Measurements from ENCODE around the gene PHLPP1.

Gene PHLPP1

DNA sequence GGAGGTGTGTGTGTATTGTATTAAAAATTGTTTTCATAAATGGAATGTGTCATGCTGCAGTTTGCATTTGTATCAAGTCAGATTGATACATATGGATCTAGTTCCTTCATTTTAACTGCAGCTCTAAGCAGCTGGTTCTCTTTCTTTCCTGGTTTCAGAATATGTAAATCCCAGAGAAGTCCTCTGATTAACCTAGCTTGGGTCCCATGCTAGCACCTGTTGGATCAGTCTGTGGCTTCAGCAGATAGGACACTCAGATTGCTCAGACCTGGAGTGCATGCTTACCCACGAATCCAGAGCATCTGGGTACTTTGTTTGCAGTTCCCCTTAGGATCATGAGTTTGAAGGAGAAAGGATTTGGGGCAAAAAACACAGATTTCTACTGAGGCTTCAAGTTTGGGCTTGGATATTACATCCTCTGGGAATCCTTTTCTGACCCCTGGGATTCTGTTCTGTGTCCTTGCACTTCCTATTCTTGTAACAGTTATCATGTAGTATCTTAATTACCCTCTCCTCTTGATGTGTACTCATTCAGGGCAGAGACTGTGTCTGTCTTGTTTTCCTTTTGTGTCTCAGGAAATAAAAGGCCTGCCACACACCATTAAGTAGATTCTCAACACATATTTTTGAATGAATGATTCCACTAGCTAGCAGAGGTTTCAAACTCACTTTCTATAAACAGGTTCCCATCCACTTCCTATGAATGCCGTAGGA, 142.1 kb downstream of the PHLPP1 start:
- no peak for DNase-seq

DNA sequence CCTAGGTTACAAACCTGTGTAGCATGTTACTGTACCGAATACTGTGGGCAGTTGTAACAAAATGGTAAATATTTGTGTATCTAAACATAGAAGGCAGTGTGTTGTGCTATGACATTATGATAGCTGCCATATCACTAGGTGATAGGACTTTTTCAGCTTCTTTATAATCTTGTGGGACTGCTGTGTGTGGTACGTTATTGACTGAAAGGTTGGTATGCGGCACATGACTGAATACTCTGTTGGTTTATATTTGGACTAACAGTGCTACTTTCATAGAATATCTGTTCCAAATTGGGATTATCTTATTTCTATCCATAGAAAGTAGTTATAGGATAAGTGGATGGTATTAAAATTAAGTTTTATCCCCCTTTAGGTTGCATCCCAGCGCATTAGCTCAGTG, 144.7 kb downstream of the PHLPP1 start:
- no peak for DNase-seq

DNA sequence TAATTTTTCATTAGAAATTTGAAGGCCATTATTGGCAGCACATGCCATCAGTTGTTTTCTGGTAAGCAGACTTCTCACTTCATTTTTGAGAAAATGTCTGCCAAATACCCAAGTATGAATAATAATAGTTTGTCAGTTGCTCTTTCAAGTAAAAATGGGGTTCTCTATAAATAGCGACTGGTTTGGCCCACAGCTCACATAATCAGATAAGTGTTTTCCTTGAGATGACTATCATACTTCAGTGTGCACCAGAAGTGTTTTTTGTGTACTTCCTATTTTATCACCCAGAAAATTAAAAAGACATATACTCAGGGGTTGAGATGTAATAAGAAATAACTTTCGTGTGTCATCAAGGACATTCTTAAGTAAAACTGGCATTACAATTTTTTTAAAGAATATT, 147.1 kb downstream of the PHLPP1 start:
- DNase-seq: no peak

DNA sequence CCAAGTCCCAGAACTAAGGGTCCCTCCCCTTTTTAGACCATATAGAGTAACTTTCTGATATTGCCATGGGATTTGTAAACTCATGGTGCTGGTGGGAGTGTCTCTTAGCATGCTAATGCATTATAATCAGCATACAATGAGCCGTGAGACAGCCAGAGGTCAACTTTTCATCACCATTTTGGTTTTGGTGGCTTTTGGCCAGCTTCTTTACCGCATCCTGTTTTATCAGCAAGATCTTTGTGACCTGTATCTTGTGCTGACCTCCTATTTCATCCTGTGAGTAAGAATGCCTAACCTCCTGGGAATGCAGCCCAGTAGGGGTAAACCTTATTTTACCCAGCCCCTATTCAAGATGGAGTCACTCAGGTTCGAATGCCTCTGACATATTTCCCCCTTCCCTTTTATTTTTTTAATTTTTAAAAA, 148.2 kb downstream of the PHLPP1 start:
- DNase-seq: no peak

DNA sequence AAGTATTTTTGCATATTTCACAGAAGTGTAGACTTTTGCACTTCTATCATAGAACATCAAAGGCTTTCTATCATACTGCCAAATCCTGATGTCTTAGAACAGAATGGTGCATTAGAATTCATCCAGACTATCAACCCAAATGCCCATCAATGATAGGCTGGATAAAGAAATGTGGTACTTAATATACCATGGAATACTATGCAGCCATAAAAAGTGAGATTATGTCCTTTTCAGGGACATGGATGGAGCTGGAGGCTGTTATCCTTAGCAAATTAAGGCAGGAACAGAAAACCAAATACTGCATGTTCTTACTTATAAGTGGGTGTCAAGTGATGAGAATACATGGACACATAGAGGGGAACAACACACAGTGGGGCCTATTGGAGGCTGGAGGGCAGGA, 150.2 kb downstream of the PHLPP1 start:
- no peak for DNase-seq

DNA sequence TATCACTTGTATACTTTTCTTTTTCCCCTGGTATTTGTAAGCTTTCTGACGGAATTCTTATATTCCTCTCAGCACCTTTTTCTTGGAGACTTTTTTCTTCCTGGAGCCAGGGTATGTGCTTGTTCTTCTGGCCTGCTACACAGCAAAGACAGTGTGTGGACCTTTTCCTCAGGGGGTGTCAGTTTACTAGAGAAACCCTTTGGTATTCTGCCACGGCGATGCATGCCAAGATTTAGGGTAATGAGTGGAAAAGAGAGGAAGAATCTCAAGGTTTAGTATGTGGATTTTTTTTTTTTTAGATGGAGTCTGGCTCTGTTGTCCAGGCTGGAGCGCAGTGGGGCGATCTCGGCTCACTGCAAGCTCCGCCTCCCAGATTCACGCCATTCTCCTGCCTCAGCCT, 152.2 kb downstream of the PHLPP1 start:
- no peak for DNase-seq

DNA sequence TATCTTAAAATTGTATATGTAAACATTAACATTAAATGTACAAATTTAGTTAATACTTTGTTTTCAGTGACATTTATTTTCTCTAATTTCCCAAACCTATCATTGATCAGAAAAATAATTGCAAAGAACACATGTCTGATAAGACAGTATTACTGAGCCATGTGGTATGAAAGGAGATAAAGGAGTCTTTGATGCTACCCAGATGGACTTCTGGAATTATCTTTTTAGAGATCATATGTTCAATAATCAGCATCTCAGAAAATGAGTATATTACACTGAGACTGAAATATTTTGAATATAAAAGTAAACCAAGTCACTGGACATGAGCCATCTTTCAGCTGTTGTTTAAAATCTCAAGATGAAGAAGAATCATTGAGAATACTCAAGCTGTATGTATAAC, 153.3 kb downstream of the PHLPP1 start:
- DNase-seq: no peak

DNA sequence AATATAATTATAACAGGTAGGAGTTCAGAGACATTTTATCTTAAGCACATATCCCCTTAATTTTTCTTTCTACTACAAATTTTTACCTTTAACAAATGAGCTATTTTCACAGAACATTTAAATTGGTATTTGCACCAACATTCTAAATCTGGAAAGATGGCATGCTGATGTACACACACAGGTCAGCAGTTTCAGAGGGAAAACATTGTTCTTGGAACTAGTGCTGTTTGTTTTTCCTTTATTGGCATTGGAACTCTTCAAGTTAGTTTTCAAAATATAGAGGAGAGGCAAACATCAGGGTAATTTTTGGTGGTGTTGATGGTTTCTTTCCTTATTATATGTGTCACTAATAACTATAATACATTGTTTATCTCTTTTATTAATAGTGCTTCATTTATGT, 155.3 kb downstream of the PHLPP1 start:
- no peak for DNase-seq

DNA sequence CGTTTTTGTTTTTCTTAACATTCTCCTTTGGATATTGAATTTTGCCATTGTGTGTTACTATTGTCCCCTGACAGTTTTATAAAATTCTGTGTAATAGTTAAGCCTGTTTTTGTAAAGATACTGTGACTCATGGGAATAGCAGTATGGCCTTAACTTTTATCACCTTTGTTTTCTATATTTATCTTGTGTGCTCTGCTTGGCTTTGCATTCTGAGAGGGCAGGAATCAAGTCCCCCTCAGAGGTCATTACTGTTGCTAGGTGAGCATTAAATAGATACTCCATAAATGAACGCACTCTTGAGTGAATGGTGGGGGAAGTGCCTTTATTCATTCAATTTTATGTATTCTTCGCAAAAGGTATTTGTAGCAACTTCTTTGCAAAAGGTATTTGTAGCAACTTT, 160.0 kb downstream of the PHLPP1 start:
- no peak for DNase-seq

DNA sequence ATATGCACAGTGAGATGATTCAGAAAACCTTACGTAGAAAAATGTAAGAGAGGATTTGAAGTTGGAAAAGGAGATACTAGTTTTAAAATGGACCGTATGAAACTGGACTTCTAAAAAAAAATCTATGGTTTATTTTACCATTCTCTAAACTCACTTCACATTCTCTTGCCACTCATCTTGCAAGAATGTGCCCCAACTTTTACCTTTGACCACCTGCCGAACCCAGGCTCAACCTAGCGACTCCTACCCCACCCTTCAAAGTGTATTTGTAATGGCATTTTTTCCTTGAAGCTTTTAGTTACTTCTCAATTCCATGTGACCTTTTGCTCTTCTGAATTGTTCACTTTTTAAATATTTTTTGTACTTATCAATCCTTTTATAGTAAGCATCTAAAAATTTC, 160.8 kb downstream of the PHLPP1 start:
- no peak for DNase-seq

DNA sequence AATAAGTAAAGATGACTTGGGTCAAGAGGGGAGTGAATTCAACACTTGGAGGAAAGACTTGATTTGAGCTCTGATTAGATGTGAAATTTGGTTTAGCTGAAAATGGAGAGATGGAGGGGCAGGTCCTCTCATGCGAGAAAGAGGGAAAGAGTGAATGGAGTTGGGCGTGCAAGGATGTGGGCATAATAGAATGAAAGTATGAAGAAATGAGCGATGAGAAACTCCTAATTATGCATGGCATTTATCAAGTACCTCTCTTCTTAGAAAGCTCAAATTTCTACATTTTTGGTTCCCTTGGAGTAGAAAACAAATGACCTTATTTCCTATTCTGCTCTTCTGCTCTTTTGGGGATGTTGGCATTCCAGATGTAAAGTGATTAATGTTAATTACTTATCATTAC, 161.5 kb downstream of the PHLPP1 start:
- no peak for DNase-seq

DNA sequence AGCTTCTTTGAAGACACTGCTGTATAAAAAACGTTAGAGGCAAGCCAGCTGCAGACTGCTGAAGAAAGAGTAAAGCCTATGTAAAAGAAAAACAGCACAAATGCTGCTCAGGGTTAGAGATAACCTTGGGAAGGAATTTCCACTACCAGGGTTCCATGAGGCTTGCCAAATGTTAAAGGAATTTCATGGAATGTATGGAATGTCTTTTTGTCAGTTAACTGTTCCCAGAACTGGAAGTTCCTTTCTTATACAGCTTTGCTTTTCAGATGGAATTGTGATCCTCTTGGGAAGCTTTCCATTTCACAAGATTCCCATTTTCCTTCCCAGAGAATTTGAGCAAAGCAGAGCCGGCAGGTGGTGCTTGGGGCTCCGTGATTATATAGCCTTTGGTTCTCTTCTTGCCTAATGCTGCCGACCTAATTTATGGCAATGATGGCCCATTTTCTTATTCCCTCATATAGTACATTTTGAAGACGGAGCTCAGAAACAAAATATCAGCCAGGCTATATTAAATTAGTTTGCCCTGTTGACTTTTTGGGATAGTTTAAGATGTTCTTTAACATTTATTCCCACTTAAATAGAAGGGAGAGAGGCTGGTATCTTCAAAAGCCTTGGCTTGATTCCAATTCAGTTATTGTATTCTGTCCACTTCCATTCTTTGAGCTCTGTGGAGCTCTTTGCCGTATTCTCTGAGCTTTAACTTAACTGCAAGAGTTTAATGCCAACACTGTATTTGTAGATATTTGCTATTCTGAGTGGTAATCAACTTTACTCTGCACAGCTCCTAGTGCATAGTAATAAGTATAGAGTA, 162.3 kb downstream of the PHLPP1 start:
- DNase-seq: no peak

DNA sequence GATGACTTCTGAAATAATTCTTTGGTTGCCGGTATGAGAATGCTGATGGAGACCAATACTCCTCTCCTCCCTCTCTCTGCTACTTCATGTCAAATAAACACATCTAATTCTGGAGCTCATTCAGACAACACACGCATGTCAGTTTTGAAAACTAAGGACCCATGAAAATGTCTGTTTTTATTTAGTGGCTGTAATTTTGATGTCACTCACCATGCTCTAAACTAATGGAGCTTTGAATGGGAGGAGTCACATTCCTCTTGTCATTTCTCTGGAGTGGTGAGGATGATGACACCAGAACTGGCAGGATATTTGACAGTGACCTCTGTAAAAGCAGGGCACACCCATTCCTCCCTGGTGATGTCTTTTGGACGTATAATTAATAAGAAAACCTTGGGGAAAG, 163.0 kb downstream of the PHLPP1 start:
- DNase-seq: no peak

DNA sequence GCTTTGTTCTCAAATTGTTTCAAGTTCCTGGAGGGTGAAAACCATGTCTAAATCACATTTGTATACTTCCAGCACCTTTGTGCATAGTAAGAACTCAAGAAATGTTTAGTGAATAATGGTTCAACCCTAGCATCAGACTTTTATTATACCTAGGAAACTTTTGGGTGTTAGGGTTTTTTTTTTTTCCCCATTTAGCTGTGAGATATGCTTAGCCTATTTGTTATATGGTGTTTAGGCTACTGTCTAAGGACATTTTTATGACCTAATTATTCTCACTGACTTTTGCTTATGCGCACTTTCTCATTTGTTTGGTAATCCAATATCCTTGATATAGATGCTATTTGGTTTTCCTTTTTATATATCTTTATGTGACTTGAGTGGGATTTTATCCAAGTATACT, 164.7 kb downstream of the PHLPP1 start:
- no peak for DNase-seq

DNA sequence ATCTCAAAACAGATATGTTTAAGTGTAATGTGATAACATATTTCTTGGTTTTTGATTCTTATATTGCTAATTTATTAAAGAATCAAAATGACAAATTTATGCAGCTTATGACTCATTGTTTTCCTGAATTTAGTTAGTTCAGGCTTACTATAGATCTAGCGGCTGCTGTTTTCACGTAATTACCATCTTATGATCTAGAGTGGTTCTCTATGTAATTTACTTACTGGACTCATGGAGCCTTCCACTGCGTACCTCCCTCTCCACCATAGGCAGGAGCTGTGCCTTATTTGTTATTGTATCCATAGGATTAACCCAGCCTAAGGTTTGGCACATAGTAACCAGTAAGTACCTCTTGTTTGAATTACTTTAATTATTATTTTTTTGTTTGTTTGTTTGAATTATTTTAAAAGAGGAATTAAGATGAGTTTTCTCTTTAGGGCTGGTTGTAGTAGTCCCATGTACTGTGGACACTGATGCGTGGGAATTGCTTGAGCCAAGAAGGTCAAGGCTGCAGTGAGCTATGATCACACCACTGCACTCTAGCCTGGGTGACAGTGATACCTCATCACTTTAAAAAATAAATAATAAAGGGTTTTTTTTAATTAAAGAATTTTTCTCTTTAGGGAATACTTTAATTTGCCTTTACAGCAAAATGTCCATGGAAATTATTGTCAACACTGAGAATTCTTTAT, 165.5 kb downstream of the PHLPP1 start:
- no peak for DNase-seq

DNA sequence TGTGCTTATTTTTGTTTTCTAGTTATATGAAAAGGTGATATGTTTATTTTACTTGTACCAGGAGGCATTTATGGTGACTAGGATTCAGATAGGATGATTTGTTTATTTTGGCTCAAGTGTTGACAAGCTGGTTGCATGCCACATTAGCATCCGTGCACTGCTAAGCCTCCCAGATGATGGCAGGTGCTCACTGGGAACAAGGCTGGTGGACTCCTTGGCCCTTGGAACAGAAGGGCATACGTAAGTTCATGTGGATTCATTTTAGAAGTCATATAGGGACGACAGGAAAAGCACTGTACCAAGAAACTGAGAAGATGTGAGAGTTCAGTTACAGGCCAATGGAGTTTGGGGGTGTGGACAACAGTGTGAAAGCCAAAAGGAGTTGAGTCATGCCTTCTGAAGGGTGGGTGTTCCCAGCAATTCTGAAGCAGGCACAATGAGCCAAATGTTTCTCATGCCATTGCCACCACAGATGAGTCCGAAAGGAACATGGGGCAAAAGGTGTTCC, 166.2 kb downstream of the PHLPP1 start:
- DNase-seq: no peak

DNA sequence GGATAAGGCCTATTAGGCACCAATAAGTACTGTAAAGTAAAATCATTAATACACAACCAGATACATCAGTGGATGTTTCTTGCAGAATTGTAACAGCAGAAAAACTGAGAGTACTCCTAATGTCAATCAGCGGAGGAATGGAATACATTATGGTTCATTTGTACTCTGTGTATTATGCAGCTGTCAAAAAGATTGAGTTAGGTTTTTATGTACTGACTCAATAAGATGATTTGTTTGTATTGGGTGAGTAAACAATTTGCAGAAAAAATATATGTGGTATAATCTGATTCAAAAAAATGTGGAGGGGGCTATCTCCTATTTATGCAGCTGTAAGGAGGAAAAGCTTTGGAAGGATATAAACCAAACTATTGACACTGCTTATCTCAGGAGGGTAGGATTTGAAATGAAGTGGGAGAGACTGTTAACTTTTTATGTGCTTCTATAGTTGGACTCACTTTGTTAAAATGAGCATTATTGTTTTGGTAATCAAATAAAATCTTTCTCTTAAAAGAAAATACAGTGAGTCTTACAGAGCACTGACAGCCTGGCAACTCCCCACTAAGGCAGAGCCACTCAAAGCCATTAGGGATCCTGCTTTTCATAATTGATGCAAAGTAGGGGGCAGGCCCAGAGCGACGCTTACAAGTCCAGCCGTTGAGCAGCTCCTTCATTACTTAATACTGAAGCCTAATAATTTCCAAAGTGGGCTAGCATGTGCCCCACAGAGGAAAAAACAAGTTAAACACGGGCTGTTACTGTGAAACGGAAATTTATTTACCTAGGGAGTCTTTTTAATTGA, 168.8 kb downstream of the PHLPP1 start:
- no peak for DNase-seq

DNA sequence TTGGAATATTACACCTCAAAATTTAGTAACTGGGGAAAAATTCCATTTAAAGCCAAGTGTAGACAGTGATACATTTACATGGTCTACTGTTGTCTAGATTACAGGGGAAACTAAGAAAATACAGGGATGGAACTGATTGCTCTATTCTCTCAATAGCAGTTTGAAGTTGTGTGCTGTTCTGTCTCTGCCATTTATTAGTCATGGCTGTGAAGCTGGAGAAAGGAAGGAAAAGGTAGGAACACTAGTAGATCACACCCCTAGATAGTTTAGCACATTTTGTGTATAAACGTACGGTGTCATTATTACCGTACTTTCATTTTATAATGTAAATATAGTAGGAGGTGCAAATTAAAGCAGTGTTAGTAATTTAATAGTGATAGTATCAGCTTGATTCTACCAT, 170.5 kb downstream of the PHLPP1 start:
- DNase-seq: no peak

DNA sequence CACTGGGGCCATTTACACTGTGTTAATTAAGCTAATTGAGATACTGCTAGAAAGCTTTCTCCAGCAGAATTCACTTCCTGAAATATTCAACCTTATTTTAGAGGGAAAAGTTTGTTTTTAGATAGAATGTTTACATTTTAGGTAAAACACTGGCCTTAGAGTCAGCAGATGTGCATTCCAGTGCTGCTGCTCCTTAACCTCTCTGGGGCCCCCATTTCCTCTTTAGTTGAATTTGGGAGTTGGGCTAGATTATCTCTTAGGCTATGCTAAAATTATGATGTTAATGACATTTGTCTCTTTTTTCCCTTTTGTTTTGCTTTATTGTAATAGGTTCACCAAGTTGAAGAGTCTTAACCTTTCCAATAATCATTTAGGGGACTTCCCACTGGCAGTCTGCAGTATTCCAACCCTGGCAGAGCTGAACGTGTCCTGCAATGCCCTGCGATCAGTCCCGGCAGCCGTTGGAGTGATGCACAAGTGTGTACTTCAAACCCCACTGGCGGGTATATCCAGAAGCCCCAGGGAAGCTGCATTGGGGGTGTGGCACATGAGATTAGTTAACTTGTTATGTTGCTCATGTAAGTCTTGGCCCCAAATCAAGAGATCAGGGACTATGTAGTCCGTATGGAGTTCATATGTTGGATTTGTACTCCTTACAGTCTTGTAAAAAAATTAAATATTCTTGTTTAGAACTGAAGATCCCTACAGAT, 179.5 kb downstream of the PHLPP1 start:
- no peak for DNase-seq

DNA sequence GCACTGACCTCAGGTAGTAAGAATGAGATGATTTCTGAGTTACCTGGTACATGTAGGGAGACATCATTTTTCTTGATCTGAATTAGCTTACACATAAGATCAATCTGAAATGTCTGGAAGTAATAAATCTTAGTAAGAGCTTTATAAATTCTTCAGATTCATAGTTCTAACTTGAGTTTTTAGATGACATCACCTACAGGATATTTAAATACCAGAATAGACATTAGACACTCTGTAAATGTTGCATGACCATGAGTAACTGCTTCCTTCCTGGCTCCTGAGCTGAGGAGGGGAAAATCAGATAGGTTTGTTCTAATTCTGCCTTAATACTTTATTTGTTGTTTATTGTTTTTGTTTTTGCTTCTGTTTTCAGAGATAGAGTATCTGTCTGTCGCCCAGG, 181.8 kb downstream of the PHLPP1 start:
- no peak for DNase-seq

DNA sequence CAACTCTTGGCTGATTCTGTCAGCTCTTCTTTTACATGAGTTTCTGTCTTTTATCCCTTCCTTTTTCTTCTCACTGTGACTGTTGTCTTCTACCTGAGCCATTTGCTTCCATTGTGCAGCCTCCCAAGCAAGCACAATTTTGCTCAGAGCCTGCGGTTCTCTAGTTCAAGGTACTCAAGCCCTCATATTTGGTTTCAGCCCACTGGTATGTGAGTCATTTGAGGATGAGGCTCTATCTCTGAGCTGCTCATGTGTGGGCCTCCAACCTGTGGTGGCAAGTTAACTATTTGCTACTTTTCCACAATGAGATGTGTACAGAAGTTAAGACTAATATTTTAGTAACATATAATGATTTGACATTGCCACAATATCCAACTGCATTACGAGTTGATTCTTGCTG, 183.0 kb downstream of the PHLPP1 start:
- DNase-seq: no peak

DNA sequence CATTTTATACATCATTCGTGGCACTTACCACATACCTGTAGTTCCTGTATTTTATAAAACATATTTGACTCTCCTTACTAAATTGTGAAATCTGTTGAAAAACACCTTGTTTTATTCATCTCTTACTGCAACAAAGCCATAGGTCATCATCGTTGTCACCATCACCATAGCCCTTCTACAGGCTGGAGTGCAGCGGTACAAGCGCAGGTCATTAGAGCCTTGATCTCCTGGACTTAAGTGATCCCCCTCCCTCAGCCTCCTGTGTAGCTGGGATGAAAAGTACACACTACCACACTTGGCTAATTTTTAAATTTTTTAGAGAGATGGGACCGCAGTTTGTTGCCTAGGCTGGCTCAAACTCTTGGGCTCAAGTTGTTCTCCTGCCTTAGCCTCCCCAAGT, 184.2 kb downstream of the PHLPP1 start:
- no peak for DNase-seq

Data from activated CD4-positive, alpha-beta T cell treated with anti-CD3 and anti-CD28 coated beads, Interleukin-2, amount 50 U/mL, for 1 hour (primary cell).